HL-60 (cell line): Measurements from ENCODE around the gene IL32.

ENCODE experiments used
- DNase-seq, 2 experiments: peaks; one replicate each; pipeline ENCODE4 v3.0.0-alpha.2; 2010 to 2020; ENCODE audit warnings: low read depth in 1 of 2, low spot score in 1 of 2
- H3K27ac ChIP-seq: fragments of 250-450 bp; sonication (Bioruptor Pico); replicated peaks from 2 replicates; pipeline ENCODE4 v1.5.1; 2020; ENCODE audit warnings: mild to moderate bottlenecking, moderate library complexity
- H3K27me3 ChIP-seq: fragments of 250-450 bp; sonication (Bioruptor Pico); 2 replicates; pipeline ENCODE4 v1.5.1; 2021; ENCODE audit warnings: mild to moderate bottlenecking, moderate library complexity; ENCODE audit not compliant: insufficient read depth, poor library complexity, severe bottlenecking
- H3K4me3 ChIP-seq: replicated peaks from 2 replicates; pipeline ENCODE4 v1.5.1; 2011; ENCODE audit warnings: mild to moderate bottlenecking, control low read depth, low read length; ENCODE audit not compliant: insufficient read depth
- CTCF ChIP-seq: IDR thresholded peaks from one replicate; pipeline ENCODE4 v1.5.1; 2011; ENCODE audit warnings: low read length, control low read depth, inconsistent platforms; ENCODE audit not compliant: insufficient read depth
- GABPA ChIP-seq: IDR thresholded peaks from 2 replicates; pipeline ENCODE4 v1.6.1; 2012; ENCODE audit warnings: low read depth
- POLR2AphosphoS5 ChIP-seq: IDR thresholded peaks from 2 replicates; pipeline ENCODE4 v1.6.1; 2012; ENCODE audit warnings: low read depth
- REST ChIP-seq: IDR thresholded peaks from 2 replicates; pipeline ENCODE4 v1.6.1; 2012; ENCODE audit warnings: low read depth; ENCODE audit not compliant: insufficient replicate concordance
- SPI1 ChIP-seq: IDR thresholded peaks from 2 replicates; pipeline ENCODE4 v1.6.1; 2012; ENCODE audit warnings: low read depth, mild to moderate bottlenecking, borderline replicate concordance

IL32 gene

GRCh38 chr16:3021449-3022207, 43.8 kb upstream of the IL32 start:
- TF ChIP-seq CTCF: peak; percentile 11
- TF ChIP-seq SPI1: no peak
- no peak for TF ChIP-seq GABPA
- DNase-seq: peak; percentile 71 to 78
- Histone ChIP-seq H3K27me3 (no peaks in the 10 kb centered on the region), H3K4me3 (peak overlapping the region; percentile 70), H3K27ac (peak overlapping the region; percentile 72)

- Histone ChIP-seq H3K27ac (peak overlapping the region; percentile 28; the same call in 1 of the 2 replicates), H3K4me3 (peak overlapping the region; percentile 70), H3K27me3 (no peaks in the 10 kb centered on the region)
- DNase-seq: peak in 1 of 2 experiments; percentile 74
- TF ChIP-seq CTCF: no peak
- TF ChIP-seq REST: no peak
- no peak for TF ChIP-seq POLR2AphosphoS5
- no peak for TF ChIP-seq SPI1
- TF ChIP-seq GABPA: no peak
These were observed 43.2 kb upstream of the IL32 start for GRCh38 chr16:3022208-3022683.

- Histone ChIP-seq H3K27me3 (no peaks in the 10 kb centered on the region), H3K27ac (peak overlapping the region; percentile 98), H3K4me3 (peak overlapping the region; percentile 80)
- no peak for TF ChIP-seq REST
- TF ChIP-seq POLR2AphosphoS5: no peak; the same call in 1 of the 2 replicates
- no peak for TF ChIP-seq GABPA
- no peak for TF ChIP-seq CTCF
- TF ChIP-seq SPI1: no peak; the same call in 1 of the 2 replicates
- peak in 1 of 2 experiments; percentile 50 for DNase-seq
These were observed 42.6 kb upstream of the IL32 start for GRCh38 chr16:3022684-3023414.
